HEK293 (cell line): ENCODE data around the gene RFX4.
A peak's percentile ranks its signal among the peaks of the same experiment; 100 is the strongest.

Experiments
- CTCF ChIA-PET: fragments of 350-600 bp; formaldehyde crosslinking; extraction: SDS; loops from one replicate; lab custom pipeline; 2021; ENCODE audit warnings: antibody characterized with exemption; lab: Yijun Ruan, JAX
- POLR2A ChIA-PET: fragments of 300-600 bp; formaldehyde crosslinking; extraction: SDS; loops from one replicate; lab custom pipeline; 2020; ENCODE audit warnings: antibody characterized with exemption, inconsistent platforms; lab: Yijun Ruan, JAX
- H3K27ac ChIP-seq: fragments of 200-500 bp; sonication (Bioruptor generic); 2 replicates; pipeline ENCODE4 v1.5.1; 2014; ENCODE audit warnings: low read depth, low read length, control low read depth, inconsistent platforms; ENCODE audit errors: extremely low read depth
- H3K36me3 ChIP-seq, 2 experiments: fragments of 200-500 bp in 1 of 2; sonication (Bioruptor generic) in 1 of 2; 1 replicate in 1 of 2; 2 replicates in 1 of 2; pipeline ENCODE4 v1.5.1; 2014 to 2017; ENCODE audit warnings: inconsistent platforms in 2 of 2, low read length in 2 of 2; ENCODE audit not compliant: control insufficient read depth in 2 of 2, insufficient read depth in 1 of 2
- H3K4me1 ChIP-seq: fragments of 200-500 bp; sonication (Bioruptor generic); 2 replicates; pipeline ENCODE4 v1.5.1; 2014; ENCODE audit warnings: mild to moderate bottlenecking, low read length, inconsistent platforms; ENCODE audit not compliant: control insufficient read depth, insufficient read depth
- H3K4me3 ChIP-seq: 2 replicates; pipeline ENCODE4 v1.5.1; 2011; ENCODE audit warnings: low read depth, mild to moderate bottlenecking, control low read depth, low read length, moderate library complexity
- H3K9me3 ChIP-seq: fragments of 200-500 bp; sonication (Bioruptor generic); 2 replicates; pipeline ENCODE4 v1.5.1; 2014; ENCODE audit warnings: low read depth, low read length, inconsistent platforms; ENCODE audit not compliant: control insufficient read depth, insufficient read depth
- FEZF1 ChIP-seq: fragments of 450-650 bp; formaldehyde crosslinking; IDR thresholded peaks from 2 replicates; pipeline ENCODE4 v1.5.1; 2016; ENCODE audit warnings: missing biosample characterization, missing genetic modification characterization
- GLI4 ChIP-seq: fragments of 450-650 bp; formaldehyde crosslinking; IDR thresholded peaks from 2 replicates; pipeline ENCODE4 v1.5.1; 2016; ENCODE audit warnings: missing biosample characterization, missing genetic modification characterization
- GLIS1 ChIP-seq: fragments of 450-650 bp; formaldehyde crosslinking; IDR thresholded peaks from 2 replicates; pipeline ENCODE4 v1.5.1; 2016; ENCODE audit warnings: missing biosample characterization, missing genetic modification characterization
- SETDB1 ChIP-seq: IDR thresholded peaks from one replicate; pipeline ENCODE4 v1.6.1; 2017; ENCODE audit warnings: mild to moderate bottlenecking, low read length, moderate library complexity, mixed read lengths; ENCODE audit not compliant: insufficient read length
- ZFP69B ChIP-seq: fragments of 450-650 bp; formaldehyde crosslinking; IDR thresholded peaks from 2 replicates; pipeline ENCODE4 v1.5.1; 2016; ENCODE audit warnings: missing biosample characterization, missing genetic modification characterization
- ZIC2 ChIP-seq: fragments of 450-650 bp; formaldehyde crosslinking; IDR thresholded peaks from 2 replicates; pipeline ENCODE4 v1.5.1; 2016; ENCODE audit warnings: missing biosample characterization, missing genetic modification characterization
- ZNF114 ChIP-seq: fragments of 450-650 bp; formaldehyde crosslinking; IDR thresholded peaks from 2 replicates; pipeline ENCODE4 v1.5.0; 2017; ENCODE audit warnings: missing biosample characterization, missing genetic modification characterization
- ZNF146 ChIP-seq: fragments of 450-650 bp; formaldehyde crosslinking; IDR thresholded peaks from 2 replicates; pipeline ENCODE4 v1.5.1; 2016; ENCODE audit warnings: missing biosample characterization, missing genetic modification characterization
- ZNF202 ChIP-seq: fragments of 450-650 bp; formaldehyde crosslinking; IDR thresholded peaks from 2 replicates; pipeline ENCODE4 v1.5.1; 2016; ENCODE audit warnings: missing biosample characterization, missing genetic modification characterization, borderline replicate concordance
- ZNF350 ChIP-seq: fragments of 450-650 bp; formaldehyde crosslinking; IDR thresholded peaks from 2 replicates; pipeline ENCODE4 v1.5.0; 2017; ENCODE audit warnings: missing biosample characterization, mild to moderate bottlenecking, missing genetic modification characterization
- ZNF391 ChIP-seq: fragments of 450-650 bp; formaldehyde crosslinking; IDR thresholded peaks from 2 replicates; pipeline ENCODE4 v1.5.1; 2016; ENCODE audit warnings: low read depth, missing biosample characterization, missing genetic modification characterization, borderline replicate concordance
- ZNF423 ChIP-seq: fragments of 450-650 bp; formaldehyde crosslinking; IDR thresholded peaks from 2 replicates; pipeline ENCODE4 v1.5.1; 2016; ENCODE audit warnings: missing biosample characterization, missing genetic modification characterization
- ZNF473 ChIP-seq: fragments of 450-650 bp; formaldehyde crosslinking; IDR thresholded peaks from 2 replicates; pipeline ENCODE4 v1.5.1; 2017; ENCODE audit warnings: missing biosample characterization, missing genetic modification characterization
- ZNF530 ChIP-seq: fragments of 450-650 bp; formaldehyde crosslinking; IDR thresholded peaks from 2 replicates; pipeline ENCODE4 v1.5.1; 2016; ENCODE audit warnings: low read depth, missing biosample characterization, missing genetic modification characterization
- ZNF561 ChIP-seq: fragments of 450-650 bp; IDR thresholded peaks from 2 replicates; pipeline ENCODE4 v1.5.1; 2018; ENCODE audit warnings: missing biosample characterization, missing genetic modification characterization, borderline replicate concordance
- ZNF585B ChIP-seq: fragments of 450-650 bp; formaldehyde crosslinking; IDR thresholded peaks from 2 replicates; pipeline ENCODE4 v1.5.1; 2016; ENCODE audit warnings: missing biosample characterization, missing genetic modification characterization
- ZNF621 ChIP-seq: fragments of 450-650 bp; formaldehyde crosslinking; IDR thresholded peaks from 2 replicates; pipeline ENCODE4 v1.5.1; 2017; ENCODE audit warnings: missing biosample characterization, missing genetic modification characterization
- ZNF624 ChIP-seq: fragments of 450-650 bp; formaldehyde crosslinking; IDR thresholded peaks from 2 replicates; pipeline ENCODE4 v1.5.1; 2017; ENCODE audit warnings: missing biosample characterization, missing genetic modification characterization
- ZNF654 ChIP-seq: fragments of 450-650 bp; formaldehyde crosslinking; IDR thresholded peaks from 2 replicates; pipeline ENCODE4 v1.5.1; 2016; ENCODE audit warnings: low read depth, missing biosample characterization, missing genetic modification characterization
- ZNF658 ChIP-seq: fragments of 450-650 bp; formaldehyde crosslinking; IDR thresholded peaks from 2 replicates; pipeline ENCODE4; 2016; ENCODE audit warnings: missing biosample characterization, missing genetic modification characterization
- ZNF707 ChIP-seq: fragments of 450-650 bp; formaldehyde crosslinking; IDR thresholded peaks from 2 replicates; pipeline ENCODE4 v1.5.1; 2016; ENCODE audit warnings: missing biosample characterization, missing genetic modification characterization
- ZNF785 ChIP-seq: fragments of 450-650 bp; formaldehyde crosslinking; IDR thresholded peaks from 2 replicates; pipeline ENCODE4 v1.5.1; 2016; ENCODE audit warnings: missing biosample characterization, missing genetic modification characterization
- TF ChIP-seq, protein P1 (sequence below): fragments of 450-650 bp; formaldehyde crosslinking; IDR thresholded peaks from 2 replicates; pipeline ENCODE4 v1.5.1; 2017; ENCODE audit warnings: missing biosample characterization, missing genetic modification characterization
- TF ChIP-seq, protein P2 (sequence below): fragments of 450-650 bp; formaldehyde crosslinking; IDR thresholded peaks from 2 replicates; pipeline ENCODE4 v1.5.1; 2017; ENCODE audit warnings: missing biosample characterization, mild to moderate bottlenecking, missing genetic modification characterization, moderate library complexity
- TF ChIP-seq, protein P3 (sequence below): fragments of 450-650 bp; formaldehyde crosslinking; IDR thresholded peaks from 2 replicates; pipeline ENCODE4 v1.5.1; 2016; ENCODE audit warnings: missing biosample characterization, missing genetic modification characterization, borderline replicate concordance
- TF ChIP-seq, protein P4 (sequence below): fragments of 450-650 bp; formaldehyde crosslinking; IDR thresholded peaks from 2 replicates; pipeline ENCODE4 v1.5.1; 2016; ENCODE audit warnings: missing biosample characterization, missing genetic modification characterization, low read depth

RFX4 gene

DNA sequence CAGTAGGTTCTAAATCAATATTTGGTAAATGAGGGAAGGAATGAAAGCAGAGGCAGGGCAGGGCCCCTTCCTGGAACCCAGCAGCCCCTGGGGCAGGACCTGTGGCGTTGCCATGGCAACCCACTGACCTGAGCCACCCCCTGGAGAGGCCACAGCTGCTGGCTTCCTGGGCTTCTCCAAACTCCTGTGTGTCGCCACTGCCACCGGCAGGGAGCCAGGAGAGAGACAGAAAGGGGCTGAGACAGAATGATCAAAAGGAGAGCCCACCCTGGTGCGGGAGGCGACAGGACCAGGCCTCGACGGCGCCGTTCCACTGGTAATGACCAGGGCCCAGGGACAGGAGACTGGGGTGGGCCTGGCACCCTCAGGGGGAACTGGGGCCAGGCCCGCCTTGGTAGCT is 18.2 kb downstream of the RFX4 start:
- Histone ChIP-seq H3K36me3 (no peaks in the 10 kb centered on the region), H3K9me3 (no peaks in the 10 kb centered on the region), H3K27ac (no peak overlapping the region), H3K4me1 (no peaks in the 10 kb centered on the region), H3K4me3 (no peak overlapping the region)
- ChIA-PET CTCF (interaction anchor here (0.6 kb wide), 1 partner anchor 260 kb away, joined by 3 read pairs; no protein-coding TSS in a partner anchor), POLR2A (no interaction called here)
- TF ChIP-seq GLIS1 (tag by site-specific recombination) (0 out of 2 replicates have a peak, but pooled peaks have one; percentile 14), ZNF391 (tag by site-specific recombination) (no peak), ZNF202 (tag by site-specific recombination) (no peak), ZNF658 (tag by site-specific recombination) (no peak), ZIC2 (tag by site-specific recombination) (peak; percentile 71), ZNF423 (no peak)

DNA sequence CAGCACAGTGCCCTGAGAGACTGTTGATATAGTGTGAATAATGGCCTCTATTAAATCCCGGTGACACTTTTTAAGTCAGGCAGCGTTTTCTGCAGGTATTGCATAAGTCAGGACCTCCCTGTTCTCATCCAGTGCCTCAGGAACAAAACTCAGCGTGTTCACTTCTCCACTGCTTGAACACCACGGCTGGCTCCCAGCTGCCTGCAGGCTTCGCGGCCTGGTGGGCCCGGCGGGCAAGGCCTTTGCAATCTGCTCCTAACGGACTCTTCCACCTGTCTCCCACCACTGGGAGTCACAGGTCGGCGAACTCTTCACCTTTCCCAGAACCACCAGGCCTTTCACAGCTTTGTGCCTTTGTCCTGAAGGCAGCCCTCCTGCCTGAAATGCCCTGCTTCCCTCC is 18.7 kb downstream of the RFX4 start:
- Histone ChIP-seq H3K27ac (no peak overlapping the region), H3K9me3 (no peaks in the 10 kb centered on the region), H3K36me3 (no peaks in the 10 kb centered on the region), H3K4me1 (no peaks in the 10 kb centered on the region), H3K4me3 (no peak overlapping the region)
- TF ChIP-seq ZNF621 (tag by site-specific recombination) (no peak), ZNF114 (tag by site-specific recombination) (no peak), ZNF350 (tag by site-specific recombination) (no peak), ZNF585B (tag by site-specific recombination) (no peak), ZNF146 (tag by site-specific recombination) (no peak), ZNF654 (tag by site-specific recombination) (no peak), SETDB1 (no peak)
- TF ChIP-seq, protein P1, sequence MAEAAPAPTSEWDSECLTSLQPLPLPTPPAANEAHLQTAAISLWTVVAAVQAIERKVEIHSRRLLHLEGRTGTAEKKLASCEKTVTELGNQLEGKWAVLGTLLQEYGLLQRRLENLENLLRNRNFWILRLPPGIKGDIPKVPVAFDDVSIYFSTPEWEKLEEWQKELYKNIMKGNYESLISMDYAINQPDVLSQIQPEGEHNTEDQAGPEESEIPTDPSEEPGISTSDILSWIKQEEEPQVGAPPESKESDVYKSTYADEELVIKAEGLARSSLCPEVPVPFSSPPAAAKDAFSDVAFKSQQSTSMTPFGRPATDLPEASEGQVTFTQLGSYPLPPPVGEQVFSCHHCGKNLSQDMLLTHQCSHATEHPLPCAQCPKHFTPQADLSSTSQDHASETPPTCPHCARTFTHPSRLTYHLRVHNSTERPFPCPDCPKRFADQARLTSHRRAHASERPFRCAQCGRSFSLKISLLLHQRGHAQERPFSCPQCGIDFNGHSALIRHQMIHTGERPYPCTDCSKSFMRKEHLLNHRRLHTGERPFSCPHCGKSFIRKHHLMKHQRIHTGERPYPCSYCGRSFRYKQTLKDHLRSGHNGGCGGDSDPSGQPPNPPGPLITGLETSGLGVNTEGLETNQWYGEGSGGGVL (tag by site-specific recombination), result no peak
- TF ChIP-seq, protein P2, sequence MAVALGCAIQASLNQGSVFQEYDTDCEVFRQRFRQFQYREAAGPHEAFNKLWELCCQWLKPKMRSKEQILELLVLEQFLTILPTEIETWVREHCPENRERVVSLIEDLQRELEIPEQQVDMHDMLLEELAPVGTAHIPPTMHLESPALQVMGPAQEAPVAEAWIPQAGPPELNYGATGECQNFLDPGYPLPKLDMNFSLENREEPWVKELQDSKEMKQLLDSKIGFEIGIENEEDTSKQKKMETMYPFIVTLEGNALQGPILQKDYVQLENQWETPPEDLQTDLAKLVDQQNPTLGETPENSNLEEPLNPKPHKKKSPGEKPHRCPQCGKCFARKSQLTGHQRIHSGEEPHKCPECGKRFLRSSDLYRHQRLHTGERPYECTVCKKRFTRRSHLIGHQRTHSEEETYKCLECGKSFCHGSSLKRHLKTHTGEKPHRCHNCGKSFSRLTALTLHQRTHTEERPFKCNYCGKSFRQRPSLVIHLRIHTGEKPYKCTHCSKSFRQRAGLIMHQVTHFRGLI, result no peak
- CTCF ChIA-PET, result no interaction called here
- POLR2A ChIA-PET, result no interaction called here

DNA sequence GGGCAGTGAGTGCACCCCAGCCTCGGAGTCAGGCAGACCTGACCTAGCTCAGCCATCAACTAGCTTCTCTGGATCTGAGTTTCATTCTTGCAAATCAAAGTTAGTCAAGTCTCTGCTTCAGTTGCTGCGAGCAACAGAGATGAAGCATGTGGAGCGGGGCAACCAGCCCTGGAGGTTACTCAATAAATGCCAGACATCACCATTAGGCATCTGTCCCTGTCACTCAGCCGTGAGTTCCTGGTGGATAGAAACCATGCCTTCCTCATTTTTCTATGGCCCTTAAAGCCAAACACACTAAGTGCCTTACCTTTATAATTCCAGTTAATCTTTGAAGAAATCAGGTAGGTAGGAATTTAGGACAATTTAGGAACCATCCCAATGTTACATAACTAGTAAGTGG is 19.3 kb downstream of the RFX4 start:
- Histone ChIP-seq H3K4me3 (no peak overlapping the region), H3K27ac (no peak overlapping the region), H3K36me3 (no peaks in the 10 kb centered on the region), H3K9me3 (no peaks in the 10 kb centered on the region), H3K4me1 (no peaks in the 10 kb centered on the region)
- ChIA-PET CTCF (interaction anchor here (0.6 to 0.9 kb wide), 3 partner anchors 8 to 898 kb away, joined by 3 to 5 read pairs (median 3); no protein-coding TSS in a partner anchor), POLR2A (no interaction called here)
- TF ChIP-seq ZNF473 (tag by site-specific recombination) (no peak), ZNF785 (no peak), GLI4 (tag by site-specific recombination) (no peak), ZNF561 (tag by site-specific recombination) (no peak), ZNF624 (no peak), GLIS1 (tag by site-specific recombination) (no peak), FEZF1 (tag by site-specific recombination) (no peak), ZNF707 (tag by site-specific recombination) (no peak), ZNF530 (tag by site-specific recombination) (no peak), ZFP69B (tag by site-specific recombination) (no peak)
- TF ChIP-seq, protein P3, sequence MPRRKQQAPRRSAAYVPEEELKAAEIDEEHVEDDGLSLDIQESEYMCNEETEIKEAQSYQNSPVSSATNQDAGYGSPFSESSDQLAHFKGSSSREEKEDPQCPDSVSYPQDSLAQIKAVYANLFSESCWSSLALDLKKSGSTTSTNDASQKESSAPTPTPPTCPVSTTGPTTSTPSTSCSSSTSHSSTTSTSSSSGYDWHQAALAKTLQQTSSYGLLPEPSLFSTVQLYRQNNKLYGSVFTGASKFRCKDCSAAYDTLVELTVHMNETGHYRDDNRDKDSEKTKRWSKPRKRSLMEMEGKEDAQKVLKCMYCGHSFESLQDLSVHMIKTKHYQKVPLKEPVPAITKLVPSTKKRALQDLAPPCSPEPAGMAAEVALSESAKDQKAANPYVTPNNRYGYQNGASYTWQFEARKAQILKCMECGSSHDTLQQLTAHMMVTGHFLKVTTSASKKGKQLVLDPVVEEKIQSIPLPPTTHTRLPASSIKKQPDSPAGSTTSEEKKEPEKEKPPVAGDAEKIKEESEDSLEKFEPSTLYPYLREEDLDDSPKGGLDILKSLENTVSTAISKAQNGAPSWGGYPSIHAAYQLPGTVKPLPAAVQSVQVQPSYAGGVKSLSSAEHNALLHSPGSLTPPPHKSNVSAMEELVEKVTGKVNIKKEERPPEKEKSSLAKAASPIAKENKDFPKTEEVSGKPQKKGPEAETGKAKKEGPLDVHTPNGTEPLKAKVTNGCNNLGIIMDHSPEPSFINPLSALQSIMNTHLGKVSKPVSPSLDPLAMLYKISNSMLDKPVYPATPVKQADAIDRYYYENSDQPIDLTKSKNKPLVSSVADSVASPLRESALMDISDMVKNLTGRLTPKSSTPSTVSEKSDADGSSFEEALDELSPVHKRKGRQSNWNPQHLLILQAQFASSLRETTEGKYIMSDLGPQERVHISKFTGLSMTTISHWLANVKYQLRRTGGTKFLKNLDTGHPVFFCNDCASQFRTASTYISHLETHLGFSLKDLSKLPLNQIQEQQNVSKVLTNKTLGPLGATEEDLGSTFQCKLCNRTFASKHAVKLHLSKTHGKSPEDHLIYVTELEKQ, result no peak
- TF ChIP-seq, protein P4, sequence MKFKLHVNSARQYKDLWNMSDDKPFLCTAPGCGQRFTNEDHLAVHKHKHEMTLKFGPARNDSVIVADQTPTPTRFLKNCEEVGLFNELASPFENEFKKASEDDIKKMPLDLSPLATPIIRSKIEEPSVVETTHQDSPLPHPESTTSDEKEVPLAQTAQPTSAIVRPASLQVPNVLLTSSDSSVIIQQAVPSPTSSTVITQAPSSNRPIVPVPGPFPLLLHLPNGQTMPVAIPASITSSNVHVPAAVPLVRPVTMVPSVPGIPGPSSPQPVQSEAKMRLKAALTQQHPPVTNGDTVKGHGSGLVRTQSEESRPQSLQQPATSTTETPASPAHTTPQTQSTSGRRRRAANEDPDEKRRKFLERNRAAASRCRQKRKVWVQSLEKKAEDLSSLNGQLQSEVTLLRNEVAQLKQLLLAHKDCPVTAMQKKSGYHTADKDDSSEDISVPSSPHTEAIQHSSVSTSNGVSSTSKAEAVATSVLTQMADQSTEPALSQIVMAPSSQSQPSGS (tag by site-specific recombination), result no peak
